Tibial artery (tissue), 4 donors: ENCODE measurements around the gene PCGF1.

Source experiments
- DNase-seq, 2 donors: peaks; one replicate each; pipeline ENCODE4 v3.0.0-alpha.2; 2019
- H3K27ac ChIP-seq, 2 donors: fragments of 200-600 bp; sonication (generic) in 1 of 2; 1 replicate in 1 of 2; 2 replicates in 1 of 2; pipeline ENCODE4 v1.5.1; 2018 to 2019; ENCODE audit warnings: mild to moderate bottlenecking in 1 of 2
- H3K27me3 ChIP-seq, 2 donors: fragments of 200-600 bp; sonication (generic) in 1 of 2; one replicate each; pipeline versions ENCODE4 v1.5.1 to v1.6.0; 2016 to 2019
- H3K36me3 ChIP-seq, 3 donors: fragments of 200-600 bp; sonication (generic) in 2 of 3; one replicate each; pipeline ENCODE4 v1.5.1; 2016 to 2019; ENCODE audit warnings: mild to moderate bottlenecking in 2 of 3
- H3K4me1 ChIP-seq, 4 donors: fragments of 200-600 bp; sonication (generic) in 2 of 4; 1 replicate in 3 of 4; 2 replicates in 1 of 4; pipeline ENCODE4 v1.5.1; 2016 to 2019
- H3K4me3 ChIP-seq, 2 donors: fragments of 200-600 bp; sonication (generic) in 1 of 2; 1 replicate in 1 of 2; 2 replicates in 1 of 2; pipeline ENCODE4 v1.5.1; 2018 to 2019; ENCODE audit warnings: mild to moderate bottlenecking in 2 of 2
- H3K9me3 ChIP-seq, 3 donors: fragments of 200-600 bp; sonication (generic) in 1 of 3; one replicate each; pipeline ENCODE4 v1.5.1; 2016 to 2019
- intact Hi-C: fragments of 100-400 bp; cut with DNase I; formaldehyde crosslinking; loops from one replicate; pipeline ENCODE4 v1.15.0; 2023; ENCODE audit warnings: low total_unique reads
- TF ChIP-seq, protein P1 (sequence below), 2 experiments: fragments of 200-600 bp in 1 of 2; fragments of 450-650 bp in 1 of 2; IDR thresholded peaks; one replicate each; pipeline ENCODE4 v1.5.1; 2017 to 2019; ENCODE audit warnings: antibody characterized with exemption in 2 of 2, mild to moderate bottlenecking in 1 of 2, moderate library complexity in 1 of 2

PCGF1 gene

DNA sequence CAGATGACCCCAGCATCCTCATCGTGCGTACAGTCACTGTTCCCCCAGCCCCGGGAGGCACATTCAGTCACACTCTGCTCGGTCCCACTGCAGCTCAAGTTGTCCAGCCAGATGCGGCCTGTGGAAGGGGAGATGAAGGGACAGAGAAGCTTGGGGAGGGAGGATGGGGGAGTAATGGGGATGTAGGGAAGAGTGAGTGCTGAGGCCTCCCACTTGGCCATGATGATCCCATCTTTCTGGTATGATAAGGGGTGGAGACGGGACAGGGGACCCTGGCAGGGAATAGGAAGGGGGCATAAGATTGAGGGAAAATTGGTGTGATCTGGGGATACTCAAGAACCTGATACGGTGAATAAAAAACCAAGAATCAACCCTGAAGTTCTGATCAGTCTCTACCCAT is 42.7 kb upstream of the PCGF1 start:
- Histone ChIP-seq H3K36me3 (no peaks in the 10 kb centered on the region), H3K27ac (no peak overlapping the region), H3K4me3 (no peak overlapping the region), H3K4me1 (peaks cover 0 to 33% (median 27%) of the 10 kb centered on the region in 4 donors), H3K27me3 (no peaks in the 10 kb centered on the region), H3K9me3 (no peaks in the 10 kb centered on the region)
- intact Hi-C loops = loop anchor here (5.0 kb wide), 1 partner anchor 37 kb away; no protein-coding TSS in a partner anchor
- no peak for DNase-seq
- TF ChIP-seq, protein P1, sequence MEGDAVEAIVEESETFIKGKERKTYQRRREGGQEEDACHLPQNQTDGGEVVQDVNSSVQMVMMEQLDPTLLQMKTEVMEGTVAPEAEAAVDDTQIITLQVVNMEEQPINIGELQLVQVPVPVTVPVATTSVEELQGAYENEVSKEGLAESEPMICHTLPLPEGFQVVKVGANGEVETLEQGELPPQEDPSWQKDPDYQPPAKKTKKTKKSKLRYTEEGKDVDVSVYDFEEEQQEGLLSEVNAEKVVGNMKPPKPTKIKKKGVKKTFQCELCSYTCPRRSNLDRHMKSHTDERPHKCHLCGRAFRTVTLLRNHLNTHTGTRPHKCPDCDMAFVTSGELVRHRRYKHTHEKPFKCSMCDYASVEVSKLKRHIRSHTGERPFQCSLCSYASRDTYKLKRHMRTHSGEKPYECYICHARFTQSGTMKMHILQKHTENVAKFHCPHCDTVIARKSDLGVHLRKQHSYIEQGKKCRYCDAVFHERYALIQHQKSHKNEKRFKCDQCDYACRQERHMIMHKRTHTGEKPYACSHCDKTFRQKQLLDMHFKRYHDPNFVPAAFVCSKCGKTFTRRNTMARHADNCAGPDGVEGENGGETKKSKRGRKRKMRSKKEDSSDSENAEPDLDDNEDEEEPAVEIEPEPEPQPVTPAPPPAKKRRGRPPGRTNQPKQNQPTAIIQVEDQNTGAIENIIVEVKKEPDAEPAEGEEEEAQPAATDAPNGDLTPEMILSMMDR (IDR thresholded peaks at IDR 0.05) = no peak

DNA sequence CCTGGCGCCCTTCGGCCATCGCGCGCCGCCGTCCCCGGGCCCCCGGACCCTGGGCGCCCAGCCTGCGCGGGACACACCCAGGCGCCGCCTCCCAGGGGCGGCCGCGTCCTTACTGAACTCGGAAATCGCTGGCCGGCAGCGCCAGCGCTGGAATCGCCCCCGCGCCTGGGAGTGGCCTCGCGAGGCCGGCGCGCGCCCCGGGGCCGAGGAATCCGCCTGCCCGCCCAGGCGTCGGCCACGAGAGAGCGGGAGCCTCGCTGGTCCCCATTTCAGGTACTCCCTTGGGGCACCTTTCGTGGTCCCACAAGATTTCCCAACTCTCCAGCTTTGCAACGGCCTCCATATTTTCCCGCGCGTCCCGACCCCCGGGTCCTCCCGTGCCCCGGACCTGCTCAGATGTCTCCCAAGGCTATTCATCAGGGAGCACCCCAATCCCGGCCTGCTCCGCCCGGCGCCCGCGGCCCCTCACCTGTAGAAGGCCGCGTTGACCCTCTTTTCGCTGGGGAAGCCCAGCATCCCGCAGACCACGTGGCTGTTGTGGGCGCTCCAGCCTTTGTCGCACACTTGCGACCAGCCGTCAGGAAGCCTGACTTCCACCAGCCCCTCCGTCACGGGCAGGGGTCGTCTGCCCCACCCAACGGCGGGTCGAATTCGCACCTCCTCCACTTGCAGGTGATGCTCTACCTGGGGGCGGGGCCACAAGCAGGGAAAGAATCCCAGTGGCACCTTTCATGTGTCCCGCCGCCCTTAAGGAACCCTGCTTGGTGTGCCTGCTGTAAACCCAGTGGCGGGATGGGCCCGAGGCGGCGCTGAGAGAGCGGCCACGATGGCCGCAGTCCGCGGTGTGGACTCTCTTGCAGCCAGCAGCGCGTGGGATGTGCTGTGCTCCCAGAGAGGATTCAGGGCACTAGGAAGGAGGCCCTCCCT is 41.7 kb upstream of the PCGF1 start:
- peak overlapping the region; percentile 63 to 77 for H3K27ac ChIP-seq
- intact Hi-C loops = no loop called here

DNA sequence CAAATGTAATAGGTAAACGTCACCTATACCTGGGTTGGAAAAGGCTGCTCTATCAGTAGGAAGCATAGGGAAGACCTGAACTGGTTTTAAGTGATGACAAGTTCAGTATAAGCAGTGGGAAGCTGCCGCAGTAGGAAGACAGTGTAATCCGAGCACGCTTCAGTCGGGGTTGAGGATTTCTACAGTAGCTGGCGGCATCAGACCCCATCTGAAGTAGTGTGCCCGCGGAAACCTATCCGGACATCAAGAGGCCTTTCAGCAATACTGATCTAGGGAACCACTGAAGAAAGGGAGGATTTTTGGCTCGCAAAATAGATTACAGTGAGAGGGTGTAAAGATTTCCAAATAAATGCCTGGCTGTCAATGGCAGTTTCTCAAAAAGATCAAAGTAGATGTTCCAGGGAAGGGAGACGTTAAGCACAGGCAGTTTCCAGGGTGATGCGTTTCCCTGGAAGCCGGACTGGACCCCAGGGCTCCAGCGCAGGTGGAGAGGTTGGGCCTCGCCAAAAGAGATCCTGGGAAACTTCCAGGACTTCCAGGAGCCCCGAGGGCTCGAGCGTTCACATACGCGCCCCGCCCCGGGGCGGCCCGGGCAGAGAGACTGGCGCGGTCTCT is 40.9 kb upstream of the PCGF1 start:
- no peaks in the 10 kb centered on the region for H3K9me3 ChIP-seq
- H3K36me3 ChIP-seq = no peaks in the 10 kb centered on the region
- peak overlapping the region; percentile 63 to 77 for H3K27ac ChIP-seq
- no peaks in the 10 kb centered on the region for H3K27me3 ChIP-seq
- TF ChIP-seq, protein P1 (IDR thresholded peaks at IDR 0.05) = no peak
- peak overlapping the region; percentile 52 to 65 for H3K4me3 ChIP-seq
- H3K4me1 ChIP-seq = peaks cover 0 to 29% (median 22%) of the 10 kb centered on the region in 4 donors
- intact Hi-C loops = no loop called here
- DNase-seq = no peak

More for the DNA sequence above, 41.7 kb upstream of the PCGF1 start:
- Histone ChIP-seq H3K4me1 (peaks cover 0 to 33% (median 26%) of the 10 kb centered on the region in 4 donors), H3K9me3 (no peaks in the 10 kb centered on the region), H3K36me3 (no peaks in the 10 kb centered on the region), H3K27me3 (no peaks in the 10 kb centered on the region), H3K4me3 (peak overlapping the region; percentile 52 to 65)
- peak; percentile 65 to 83 for DNase-seq
- TF ChIP-seq, protein P1 (IDR thresholded peaks at IDR 0.05) = no peak

DNA sequence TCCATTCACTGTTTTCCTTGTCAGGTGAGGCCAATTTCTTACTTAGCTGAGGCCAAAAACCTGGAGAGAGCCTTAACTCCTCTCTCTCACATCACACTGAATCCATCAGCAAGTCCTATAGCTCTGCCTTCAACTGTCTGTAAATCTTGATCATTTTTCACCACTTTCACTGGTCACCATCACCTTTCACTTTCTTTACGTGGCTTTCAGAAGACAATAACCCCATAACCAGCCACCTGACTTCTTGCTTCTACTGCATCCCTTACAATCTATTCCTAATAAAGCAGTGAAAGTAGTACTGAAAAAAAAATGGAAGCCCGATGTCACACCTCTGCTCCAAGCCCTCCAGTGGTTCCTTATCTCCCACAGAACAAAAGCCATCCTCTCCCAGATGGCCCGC is 38.5 kb upstream of the PCGF1 start:
- no peaks in the 10 kb centered on the region for H3K9me3 ChIP-seq
- H3K4me3 ChIP-seq = no peak overlapping the region
- H3K4me1 ChIP-seq = peaks cover 0 to 20% (median 14%) of the 10 kb centered on the region in 4 donors
- intact Hi-C loops = no loop called here
- no peak overlapping the region for H3K27ac ChIP-seq
- TF ChIP-seq, protein P1 (IDR thresholded peaks at IDR 0.05) = no peak
- no peaks in the 10 kb centered on the region for H3K36me3 ChIP-seq
- no peaks in the 10 kb centered on the region for H3K27me3 ChIP-seq
- no peak for DNase-seq

- TF ChIP-seq, protein P1 (IDR thresholded peaks at IDR 0.05) = no peak
- Histone ChIP-seq H3K27ac (no peak overlapping the region), H3K4me3 (no peak overlapping the region), H3K27me3 (no peaks in the 10 kb centered on the region), H3K36me3 (no peaks in the 10 kb centered on the region), H3K9me3 (no peaks in the 10 kb centered on the region), H3K4me1 (peaks cover 0 to 14% (median 11%) of the 10 kb centered on the region in 4 donors)
- DNase-seq = no peak
- intact Hi-C loops = no loop called here
Measured at GRCh38 chr2:74544634-74545033, 37.1 kb upstream of the PCGF1 start.
